OCI-LY3 (cell line): ENCODE data around the gene RIN3.

ENCODE experiments used
- H2AFZ ChIP-seq: fragments of 200-600, 300-600 bp; shearing (Covaris generic); 2 replicates; pipeline ENCODE4 v1.6.0; 2014; ENCODE audit warnings: antibody characterized with exemption, low read depth, low read length
- H3K27ac ChIP-seq: fragments of 200-600, 300-600 bp; sonication (generic); 2 replicates; pipeline ENCODE4 v1.5.1; 2014; ENCODE audit warnings: mild to moderate bottlenecking, low read length, moderate library complexity, mixed read lengths
- H3K27me3 ChIP-seq: fragments of 200-600, 300-600 bp; sonication (generic); 2 replicates; pipeline ENCODE4 v1.6.1; 2014; ENCODE audit warnings: low read depth, low read length, mixed read lengths
- H3K36me3 ChIP-seq: fragments of 200-600, 300-600 bp; sonication (generic); replicated peaks from 2 replicates; pipeline ENCODE3; 2014; ENCODE audit warnings: low read depth, low read length, mixed read lengths
- H3K4me1 ChIP-seq: fragments of 300-600, 200-600 bp; sonication (generic); 2 replicates; pipeline ENCODE4 v1.6.1; 2014; ENCODE audit warnings: low read length, mixed read lengths
- H3K4me2 ChIP-seq: fragments of 200-600, 300-600 bp; sonication (generic); 2 replicates; pipeline ENCODE4 v1.6.1; 2014; ENCODE audit warnings: low read length, mixed read lengths
- H3K4me3 ChIP-seq: fragments of 300-600, 200-600 bp; sonication (generic); 2 replicates; pipeline ENCODE4 v1.5.1; 2014; ENCODE audit warnings: antibody characterized with exemption, mild to moderate bottlenecking, low read length, moderate library complexity
- H3K79me2 ChIP-seq: fragments of 300-600, 200-600 bp; shearing (Covaris generic); 2 replicates; pipeline ENCODE4 v1.6.1; 2014; ENCODE audit warnings: mild to moderate bottlenecking, low read length, mixed read lengths
- H3K9ac ChIP-seq: fragments of 300-600, 200-600 bp; shearing (Covaris generic); 2 replicates; pipeline ENCODE4 v1.6.0; 2014; ENCODE audit warnings: mild to moderate bottlenecking, low read length, moderate library complexity
- H3K9me3 ChIP-seq: fragments of 200-600, 300-600 bp; shearing (Covaris generic); 2 replicates; pipeline ENCODE4 v1.6.1; 2014; ENCODE audit warnings: low read length, mixed read lengths; ENCODE audit not compliant: insufficient read depth
- H4K20me1 ChIP-seq: fragments of 200-600, 300-600 bp; sonication (generic); 2 replicates; pipeline ENCODE4 v1.6.1; 2016; ENCODE audit warnings: low read length, mixed read lengths; ENCODE audit not compliant: insufficient read depth
- EZH2phosphoT487 ChIP-seq: fragments of 200-600 bp; shearing (Covaris generic); IDR thresholded peaks from 2 replicates; pipeline ENCODE4 v1.6.1; 2018; ENCODE audit warnings: antibody characterized with exemption, mixed run types, low read depth
- TF ChIP-seq, protein P1 (sequence below): fragments of 200-600, 300-600 bp; sonication (generic); IDR thresholded peaks from 2 replicates; pipeline ENCODE4 v1.5.1; 2014; ENCODE audit warnings: antibody characterized with exemption, low read length, low read depth

Gene RIN3

DNA sequence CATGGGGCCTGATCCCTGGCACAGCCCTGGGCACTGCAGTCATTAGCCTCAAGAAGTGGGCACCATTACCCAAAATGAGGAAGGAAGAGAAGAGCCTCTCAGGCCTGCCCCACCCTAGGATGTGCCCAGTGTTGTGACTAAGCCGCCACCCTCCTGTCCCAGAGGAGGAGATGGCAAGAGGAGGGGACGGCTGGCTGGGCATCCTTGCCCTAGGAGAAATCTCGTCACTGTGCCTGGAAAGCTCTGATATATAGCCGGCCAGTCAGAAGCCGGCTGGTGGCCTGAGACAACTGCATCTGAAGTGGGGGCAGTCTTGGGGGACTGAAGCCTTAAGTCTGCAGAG, 119.7 kb downstream of the RIN3 start:
- Histone ChIP-seq H3K9ac (no peak overlapping the region), H3K27me3 (no peaks in the 10 kb centered on the region), H3K27ac (no peak overlapping the region), H3K4me2 (no peak overlapping the region), H4K20me1 (no peaks in the 10 kb centered on the region), H3K4me3 (no peak overlapping the region), H3K36me3 (no peaks in the 10 kb centered on the region), H3K79me2 (no peaks in the 10 kb centered on the region), H3K9me3 (0 out of 2 replicates have a peak, but pooled peaks cover under 1% of the 10 kb centered on the region), H2AFZ (no peak overlapping the region), H3K4me1 (no peaks in the 10 kb centered on the region)
- TF ChIP-seq, protein P1, sequence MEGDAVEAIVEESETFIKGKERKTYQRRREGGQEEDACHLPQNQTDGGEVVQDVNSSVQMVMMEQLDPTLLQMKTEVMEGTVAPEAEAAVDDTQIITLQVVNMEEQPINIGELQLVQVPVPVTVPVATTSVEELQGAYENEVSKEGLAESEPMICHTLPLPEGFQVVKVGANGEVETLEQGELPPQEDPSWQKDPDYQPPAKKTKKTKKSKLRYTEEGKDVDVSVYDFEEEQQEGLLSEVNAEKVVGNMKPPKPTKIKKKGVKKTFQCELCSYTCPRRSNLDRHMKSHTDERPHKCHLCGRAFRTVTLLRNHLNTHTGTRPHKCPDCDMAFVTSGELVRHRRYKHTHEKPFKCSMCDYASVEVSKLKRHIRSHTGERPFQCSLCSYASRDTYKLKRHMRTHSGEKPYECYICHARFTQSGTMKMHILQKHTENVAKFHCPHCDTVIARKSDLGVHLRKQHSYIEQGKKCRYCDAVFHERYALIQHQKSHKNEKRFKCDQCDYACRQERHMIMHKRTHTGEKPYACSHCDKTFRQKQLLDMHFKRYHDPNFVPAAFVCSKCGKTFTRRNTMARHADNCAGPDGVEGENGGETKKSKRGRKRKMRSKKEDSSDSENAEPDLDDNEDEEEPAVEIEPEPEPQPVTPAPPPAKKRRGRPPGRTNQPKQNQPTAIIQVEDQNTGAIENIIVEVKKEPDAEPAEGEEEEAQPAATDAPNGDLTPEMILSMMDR = no peak
- no peak for TF ChIP-seq EZH2phosphoT487

DNA sequence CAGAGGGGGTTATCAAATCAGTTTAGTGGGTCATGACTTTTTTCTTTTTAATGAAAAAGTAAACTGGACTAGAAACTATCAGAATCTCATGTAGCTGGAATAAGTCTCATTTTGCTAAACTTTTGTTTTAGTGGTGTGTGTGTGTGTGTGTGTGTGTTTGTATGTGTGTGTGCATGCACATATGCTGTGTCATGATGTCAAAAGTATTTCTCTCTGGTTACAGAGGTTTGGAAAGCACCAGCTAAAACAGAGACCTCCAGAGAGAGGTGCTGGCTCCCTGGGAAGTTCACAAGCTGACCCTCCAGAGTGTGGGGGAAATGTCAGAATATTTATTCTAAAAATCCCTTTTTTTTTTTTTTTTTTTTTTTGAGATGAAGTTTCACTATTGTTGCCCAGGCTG, 120.1 kb downstream of the RIN3 start:
- H3K36me3 ChIP-seq = no peaks in the 10 kb centered on the region
- no peak overlapping the region for H3K4me3 ChIP-seq
- H3K27ac ChIP-seq = no peak overlapping the region
- no peaks in the 10 kb centered on the region for H3K9me3 ChIP-seq
- no peaks in the 10 kb centered on the region for H3K79me2 ChIP-seq
- TF ChIP-seq, protein P1 = no peak
- no peaks in the 10 kb centered on the region for H3K4me1 ChIP-seq
- H4K20me1 ChIP-seq = no peaks in the 10 kb centered on the region
- H2AFZ ChIP-seq = no peak overlapping the region
- no peaks in the 10 kb centered on the region for H3K27me3 ChIP-seq
- H3K9ac ChIP-seq = no peak overlapping the region
- H3K4me2 ChIP-seq = no peak overlapping the region

DNA sequence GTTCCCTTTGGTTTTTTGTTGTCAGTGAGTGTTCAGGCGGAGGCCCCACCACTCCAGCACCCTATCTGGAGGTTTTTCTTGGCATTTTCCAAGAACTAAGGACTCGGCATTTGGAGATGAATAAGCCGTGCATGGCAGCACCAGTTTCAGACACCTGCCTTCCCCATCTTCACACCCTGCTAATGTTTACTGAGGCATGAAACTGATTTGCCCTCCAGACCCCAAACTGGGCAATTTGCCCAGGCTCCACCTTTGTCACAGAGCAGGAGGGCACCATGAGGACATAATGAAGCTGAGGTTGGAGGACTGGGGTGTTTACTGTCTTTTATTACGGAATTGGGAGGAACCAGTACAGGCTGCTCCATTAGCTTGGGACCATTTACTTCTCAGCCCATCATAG, 121.5 kb downstream of the RIN3 start:
- no peak overlapping the region for H2AFZ ChIP-seq
- H3K9me3 ChIP-seq = no peaks in the 10 kb centered on the region
- H3K4me3 ChIP-seq = no peak overlapping the region
- H3K27ac ChIP-seq = no peak overlapping the region
- H3K79me2 ChIP-seq = no peaks in the 10 kb centered on the region
- no peaks in the 10 kb centered on the region for H3K4me1 ChIP-seq
- no peak overlapping the region for H3K9ac ChIP-seq
- no peaks in the 10 kb centered on the region for H4K20me1 ChIP-seq
- H3K27me3 ChIP-seq = no peaks in the 10 kb centered on the region
- no peak overlapping the region for H3K4me2 ChIP-seq
- no peaks in the 10 kb centered on the region for H3K36me3 ChIP-seq
- TF ChIP-seq, protein P1 = no peak
- TF ChIP-seq EZH2phosphoT487 = no peak

DNA sequence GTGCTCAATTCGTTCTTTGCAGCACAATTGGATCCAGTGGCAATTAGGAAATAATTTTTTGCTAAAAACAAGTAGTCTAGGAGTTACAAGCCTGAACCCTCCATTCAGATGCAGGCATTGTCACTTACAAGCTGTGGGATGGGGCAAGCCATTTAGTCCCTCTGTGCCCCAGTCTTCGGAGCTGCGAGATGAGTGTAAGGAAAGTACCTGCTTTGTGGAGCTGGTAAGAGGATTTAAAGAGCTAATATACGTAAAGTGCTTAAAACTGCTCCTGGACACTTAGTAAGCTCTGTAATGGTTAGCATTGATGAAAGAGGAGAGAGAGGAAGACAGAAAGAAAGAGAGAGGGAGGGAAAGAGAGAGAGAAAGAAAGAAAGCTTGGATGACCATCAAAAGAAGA, 122.3 kb downstream of the RIN3 start:
- no peak overlapping the region for H3K27ac ChIP-seq
- no peaks in the 10 kb centered on the region for H3K79me2 ChIP-seq
- H3K4me2 ChIP-seq = no peak overlapping the region
- H3K9me3 ChIP-seq = no peaks in the 10 kb centered on the region
- H3K27me3 ChIP-seq = no peaks in the 10 kb centered on the region
- H3K4me1 ChIP-seq = no peaks in the 10 kb centered on the region
- no peak overlapping the region for H2AFZ ChIP-seq
- H3K36me3 ChIP-seq = no peaks in the 10 kb centered on the region
- no peak for TF ChIP-seq EZH2phosphoT487
- TF ChIP-seq, protein P1 = no peak
- no peaks in the 10 kb centered on the region for H4K20me1 ChIP-seq
- H3K9ac ChIP-seq = no peak overlapping the region
- no peak overlapping the region for H3K4me3 ChIP-seq
